GM10266 (cell line): ENCODE results near the gene SIGLECL1.

ENCODE experiments used
- DNase-seq: peaks from one replicate; pipeline ENCODE4 v3.0.0; 2012; ENCODE audit errors: extremely low spot score
- CTCF ChIP-seq: IDR thresholded peaks from 2 replicates; pipeline ENCODE4 v1.5.1; 2012; ENCODE audit warnings: mild to moderate bottlenecking, low read depth; ENCODE audit not compliant: control insufficient read depth, insufficient read depth; ENCODE audit errors: missing control alignments

The SIGLECL1 gene

GRCh38 chr19:51289635-51290034 lies 38.8 kb downstream of the SIGLECL1 start:
- DNase-seq: no peak
- no peak for TF ChIP-seq CTCF

DNA sequence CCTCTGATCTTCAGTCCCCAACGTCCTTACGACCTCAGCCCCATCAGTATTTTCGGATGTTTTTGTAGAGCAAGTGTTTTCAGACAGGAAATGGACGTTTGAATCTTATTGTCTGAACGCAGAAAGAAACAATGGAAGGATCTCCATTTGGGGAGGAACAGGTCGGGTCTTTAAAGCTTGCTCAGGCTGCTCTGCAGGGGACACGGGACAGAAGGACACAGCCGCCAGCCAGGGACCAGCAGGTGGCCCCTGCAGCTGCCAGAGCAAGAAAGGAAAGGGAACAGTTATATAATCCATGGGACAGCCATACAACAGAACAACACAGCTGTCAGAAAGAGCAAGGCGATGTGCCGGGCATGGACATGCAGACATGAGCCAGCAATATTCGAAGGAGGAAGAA lies 42.1 kb downstream of the SIGLECL1 start:
- no peak for TF ChIP-seq CTCF
- DNase-seq: no peak

DNA sequence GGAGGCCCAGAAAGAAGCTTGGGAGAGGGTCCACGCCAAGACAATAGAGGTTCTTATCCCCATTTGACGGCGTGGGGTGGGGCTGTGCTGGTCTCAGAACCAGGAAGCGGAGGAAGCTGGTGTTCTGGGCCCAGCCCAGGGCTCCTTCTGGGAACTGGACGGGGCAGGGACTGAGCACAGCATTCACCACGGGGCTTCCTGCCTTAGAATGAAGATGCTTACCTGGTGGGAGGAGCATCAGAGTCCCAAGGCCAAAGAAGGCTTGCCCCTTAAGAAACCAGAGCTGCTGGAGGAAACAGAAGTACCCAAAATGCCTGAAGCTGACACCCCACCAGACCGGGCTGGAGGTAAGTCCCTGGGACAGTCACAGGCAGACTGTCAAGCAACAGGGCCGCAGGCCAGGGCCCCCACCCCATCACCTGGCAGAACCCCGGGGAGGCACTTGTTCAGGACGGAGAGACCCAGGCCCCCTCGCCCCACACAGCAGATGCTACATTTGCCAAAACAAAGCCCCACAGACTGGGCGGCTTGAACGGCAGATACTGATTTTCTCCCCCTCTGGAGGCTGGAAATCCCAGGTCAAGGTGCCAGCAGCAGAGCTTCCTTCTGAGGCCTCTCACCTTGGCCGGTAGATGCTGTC lies 42.8 kb downstream of the SIGLECL1 start:
- no peak for DNase-seq
- no peak for TF ChIP-seq CTCF

- TF ChIP-seq CTCF: no peak
- DNase-seq: no peak
These were observed 43.5 kb downstream of the SIGLECL1 start for GRCh38 chr19:51294211-51294976.

- TF ChIP-seq CTCF: no peak
- no peak for DNase-seq
These were observed 44.1 kb downstream of the SIGLECL1 start for GRCh38 chr19:51294977-51295375.

GRCh38 chr19:51295382-51296126 lies 44.7 kb downstream of the SIGLECL1 start:
- no peak for TF ChIP-seq CTCF
- no peak for DNase-seq
